Retina (tissue), 1 donor: ENCODE data around the gene ERF.
A peak's percentile ranks its signal among the peaks of the same experiment; 100 is the strongest.
"Not testable (repeated sequence)": the region's sequence is repeated elsewhere in the genome, so short reads cannot be mapped to it uniquely, and the experiment has no call there.

Source experiments
- DNase-seq: peaks from one replicate; pipeline ENCODE4 v3.0.0-alpha.2; 2016

The ERF gene

DNA sequence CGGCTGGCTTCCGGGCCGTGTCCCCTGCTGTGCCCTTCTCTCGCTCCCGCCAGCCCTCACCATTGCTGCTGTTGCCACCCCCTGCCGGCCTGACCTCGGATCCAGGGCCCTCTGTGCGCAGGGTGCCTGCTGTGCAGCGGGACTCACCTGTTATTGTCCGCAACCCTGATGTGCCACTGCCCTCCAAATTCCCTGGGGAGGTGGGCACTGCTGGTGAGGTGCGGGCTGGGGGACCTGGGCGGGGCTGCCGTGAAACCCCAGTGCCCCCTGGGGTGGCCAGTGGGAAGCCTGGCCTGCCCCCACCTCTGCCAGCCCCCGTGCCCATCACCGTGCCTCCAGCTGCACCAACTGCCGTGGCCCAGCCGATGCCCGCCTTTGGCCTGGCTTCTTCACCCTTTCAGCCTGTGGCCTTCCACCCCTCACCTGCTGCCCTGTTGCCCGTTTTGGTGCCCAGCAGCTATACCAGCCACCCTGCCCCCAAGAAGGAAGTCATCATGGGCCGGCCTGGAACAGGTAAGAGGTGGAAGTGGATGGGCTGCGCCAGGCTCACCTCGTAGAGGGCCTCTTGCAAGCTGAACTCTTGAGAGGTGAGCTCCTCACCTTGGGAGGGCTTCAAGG lies 19.2 kb upstream of the ERF start:
- DNase-seq: no peak

- no peak for DNase-seq
Observed at GRCh38 chr19:42273407-42274064, 18.6 kb upstream of the ERF start.

DNA sequence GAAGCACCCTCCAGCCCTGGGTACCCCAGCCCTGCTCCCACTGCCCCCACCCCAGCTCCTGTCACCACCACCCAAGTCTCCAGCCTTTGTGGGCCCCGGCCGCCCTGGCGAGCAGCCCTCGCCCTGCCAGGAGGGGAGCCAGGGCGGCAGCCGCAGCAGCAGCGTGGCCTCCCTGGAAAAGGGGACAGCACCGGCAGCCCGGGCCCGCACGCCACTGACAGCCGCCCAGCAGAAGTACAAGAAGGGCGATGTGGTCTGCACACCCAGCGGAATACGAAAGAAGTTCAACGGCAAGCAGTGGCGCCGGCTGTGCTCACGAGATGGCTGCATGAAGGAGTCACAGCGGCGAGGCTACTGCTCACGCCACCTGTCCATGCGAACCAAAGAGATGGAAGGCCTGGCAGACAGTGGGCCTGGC lies 18.1 kb upstream of the ERF start:
- no peak for DNase-seq

GRCh38 chr19:42272535-42272897 lies 17.6 kb upstream of the ERF start:
- DNase-seq: no peak

GRCh38 chr19:42271861-42272534 lies 17.1 kb upstream of the ERF start:
- DNase-seq: no peak

GRCh38 chr19:42271045-42271419 lies 16.1 kb upstream of the ERF start:
- DNase-seq: no peak

DNA sequence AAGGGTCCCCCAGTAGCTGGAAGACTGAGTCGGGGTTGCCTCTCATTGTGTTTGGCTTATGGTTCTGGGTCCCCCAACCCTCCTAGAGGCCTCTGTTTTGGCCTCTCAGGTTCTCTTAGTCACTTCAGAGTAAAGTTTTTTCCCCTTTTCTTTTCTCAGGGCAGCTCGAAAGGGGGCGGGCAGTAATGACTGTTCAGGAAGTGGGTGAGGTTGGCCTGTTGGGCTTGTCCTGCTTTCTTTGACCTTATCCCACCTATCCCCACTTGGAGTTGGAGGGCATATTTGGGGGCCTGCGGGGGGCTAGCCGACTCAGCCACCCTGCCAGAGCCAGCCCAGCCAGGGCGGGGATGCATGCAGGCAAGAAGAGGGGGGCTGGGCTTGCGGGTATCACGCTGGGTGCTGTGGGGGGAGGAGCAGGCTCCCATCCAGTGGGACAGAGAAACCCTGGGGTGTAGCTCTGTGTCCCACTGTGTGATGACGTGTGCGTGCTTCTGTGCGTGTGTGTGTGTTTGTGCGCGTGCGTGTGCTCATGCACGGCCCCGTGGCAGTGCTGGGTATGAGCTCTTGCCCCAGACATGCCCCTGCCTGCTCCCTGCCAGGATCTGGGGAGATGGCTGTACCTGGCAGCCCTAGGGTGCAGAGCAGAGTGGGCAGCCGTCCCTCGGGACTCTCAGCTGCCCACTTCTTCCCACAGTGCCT lies 15.6 kb upstream of the ERF start:
- DNase-seq: no peak

DNA sequence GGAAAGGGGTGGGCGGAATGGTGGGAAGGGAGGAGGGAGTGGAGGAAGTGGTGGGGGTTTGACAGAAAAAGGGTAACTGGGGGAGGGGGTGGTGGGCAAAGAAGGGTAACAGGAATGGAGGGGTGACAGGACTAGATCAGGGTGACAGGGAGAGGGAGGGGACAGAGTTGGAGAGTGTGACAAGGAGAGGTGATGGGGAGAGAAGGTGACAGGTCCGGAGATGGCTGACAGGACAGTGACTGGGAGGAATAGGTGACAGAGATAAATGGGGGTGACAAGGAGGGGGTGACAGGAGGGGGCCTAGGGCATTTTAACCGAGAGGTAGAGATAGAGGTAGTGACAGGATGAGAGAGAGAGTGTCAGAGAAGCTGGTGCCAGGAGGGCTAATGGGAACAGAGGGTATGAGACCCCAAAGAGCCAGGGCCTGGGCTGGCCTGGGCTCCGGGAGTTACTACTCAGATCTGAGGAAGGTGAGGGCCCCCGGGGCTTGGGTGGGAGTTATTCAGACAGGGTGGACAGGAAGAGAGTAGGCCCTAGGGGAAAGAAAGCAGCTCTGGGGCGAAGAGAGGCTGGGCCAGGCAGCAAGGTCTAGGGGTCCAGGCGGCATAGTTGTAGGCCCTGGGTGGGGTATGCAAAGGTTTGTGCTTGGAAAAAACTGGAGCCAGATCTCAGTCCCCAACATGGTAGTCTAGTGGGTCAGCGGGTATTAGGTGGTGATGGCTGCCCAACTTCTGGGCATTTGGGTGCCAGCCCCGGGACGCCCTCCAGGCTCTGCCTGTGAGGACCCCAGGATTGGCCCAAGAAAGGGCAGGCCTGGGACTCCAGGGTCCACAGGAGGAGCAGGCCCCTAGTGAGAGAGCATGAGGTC lies 14.8 kb upstream of the ERF start:
- no peak for DNase-seq

DNA sequence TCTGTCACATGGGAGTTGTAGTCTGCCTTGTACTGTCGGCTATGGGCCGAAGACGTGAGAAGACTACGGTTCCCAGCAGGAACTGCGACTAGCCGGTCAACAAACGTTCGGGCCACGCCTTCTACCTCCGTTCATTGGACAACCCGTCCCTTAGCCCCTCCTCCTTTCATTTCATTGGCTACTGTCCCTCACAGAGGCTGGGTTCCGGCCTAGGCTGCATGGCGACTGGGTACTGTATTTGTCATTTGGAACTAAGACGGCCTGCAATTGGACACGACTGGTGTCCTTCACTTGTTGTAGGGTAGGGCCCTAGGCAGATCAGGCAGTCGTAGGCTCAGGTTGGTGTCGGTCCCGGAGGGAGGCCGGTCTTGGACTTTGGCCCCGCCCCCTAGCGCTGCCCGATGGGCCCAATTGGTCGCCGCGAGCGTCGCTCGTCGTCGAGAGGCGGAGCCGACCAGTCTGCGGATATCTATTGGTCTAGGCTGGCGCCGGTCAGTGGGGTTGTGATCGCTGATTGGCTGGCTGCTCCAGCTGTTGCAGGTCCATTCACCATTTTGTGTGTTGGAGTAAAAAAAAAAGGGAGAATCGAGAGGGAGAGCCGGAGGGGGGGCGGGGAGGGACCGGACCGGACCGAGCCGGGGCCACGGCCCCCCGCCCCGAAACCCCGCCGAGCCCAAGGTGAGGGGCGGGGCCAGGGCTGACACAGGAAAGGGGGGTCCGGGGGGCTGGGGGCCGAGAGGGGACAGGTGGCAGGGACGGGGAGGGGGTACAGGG lies 14.0 kb upstream of the ERF start, which contains the start of gene CIC:
CIC (plus strand) TSS at position 549 of the 774 bp plus-strand sequence. CDS start 2,532 bp downstream, outside the sequence.
- DNase-seq: peak; percentile 100

GRCh38 chr19:42268142-42268703 lies 13.3 kb upstream of the ERF start:
- peak; percentile 100 for DNase-seq

DNA sequence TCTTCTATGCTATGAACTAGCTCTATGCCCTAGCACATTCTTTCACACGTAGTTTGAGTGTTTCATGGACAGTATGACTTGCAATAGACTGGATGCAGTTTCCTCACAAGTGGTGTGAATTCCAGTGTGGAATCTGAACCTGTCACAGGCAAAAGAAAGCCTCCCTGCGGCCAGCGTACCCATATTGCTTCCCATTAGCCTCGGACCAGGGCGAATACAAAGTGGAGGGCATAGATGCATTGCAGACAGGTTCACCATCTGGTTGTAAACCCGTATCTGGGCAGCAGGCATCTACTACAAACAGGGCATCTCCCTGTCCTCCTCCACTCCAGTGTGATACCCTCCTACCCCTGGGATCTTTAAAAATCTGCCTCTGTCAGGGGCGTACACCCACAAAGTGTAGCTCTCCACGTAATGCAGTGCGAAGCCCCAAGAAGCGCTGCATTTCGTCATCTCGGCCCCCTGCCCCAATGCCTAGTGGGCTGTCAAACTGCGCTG lies 12.8 kb upstream of the ERF start:
- no peak for DNase-seq

GRCh38 chr19:42266928-42267603 lies 12.1 kb upstream of the ERF start:
- DNase-seq: not testable (repeated sequence)

GRCh38 chr19:42266105-42266504 lies 11.2 kb upstream of the ERF start:
- DNase-seq: not testable (repeated sequence)

DNA sequence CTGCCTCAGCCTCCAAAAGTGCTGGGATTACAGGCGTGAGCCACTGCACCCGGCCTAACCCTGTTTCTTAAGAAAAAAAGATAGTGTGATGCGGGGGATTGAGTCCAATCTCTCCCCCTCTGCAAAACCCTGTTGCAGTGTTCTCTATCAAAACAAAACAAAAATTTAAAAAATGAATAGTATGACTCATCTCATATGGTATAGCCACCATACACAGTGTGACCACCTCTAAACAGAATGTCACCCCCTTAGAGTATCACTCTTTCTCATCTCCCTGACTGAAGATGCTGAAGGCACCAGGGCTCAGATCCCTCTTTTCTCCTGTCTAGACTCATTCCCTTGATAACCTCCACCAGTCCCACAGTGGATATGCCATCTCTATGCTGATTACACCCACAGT lies 6.8 kb upstream of the ERF start:
- no peak for DNase-seq

- DNase-seq: not testable (repeated sequence)
Observed at GRCh38 chr19:42257842-42258241, 2.9 kb upstream of the ERF start.

DNA sequence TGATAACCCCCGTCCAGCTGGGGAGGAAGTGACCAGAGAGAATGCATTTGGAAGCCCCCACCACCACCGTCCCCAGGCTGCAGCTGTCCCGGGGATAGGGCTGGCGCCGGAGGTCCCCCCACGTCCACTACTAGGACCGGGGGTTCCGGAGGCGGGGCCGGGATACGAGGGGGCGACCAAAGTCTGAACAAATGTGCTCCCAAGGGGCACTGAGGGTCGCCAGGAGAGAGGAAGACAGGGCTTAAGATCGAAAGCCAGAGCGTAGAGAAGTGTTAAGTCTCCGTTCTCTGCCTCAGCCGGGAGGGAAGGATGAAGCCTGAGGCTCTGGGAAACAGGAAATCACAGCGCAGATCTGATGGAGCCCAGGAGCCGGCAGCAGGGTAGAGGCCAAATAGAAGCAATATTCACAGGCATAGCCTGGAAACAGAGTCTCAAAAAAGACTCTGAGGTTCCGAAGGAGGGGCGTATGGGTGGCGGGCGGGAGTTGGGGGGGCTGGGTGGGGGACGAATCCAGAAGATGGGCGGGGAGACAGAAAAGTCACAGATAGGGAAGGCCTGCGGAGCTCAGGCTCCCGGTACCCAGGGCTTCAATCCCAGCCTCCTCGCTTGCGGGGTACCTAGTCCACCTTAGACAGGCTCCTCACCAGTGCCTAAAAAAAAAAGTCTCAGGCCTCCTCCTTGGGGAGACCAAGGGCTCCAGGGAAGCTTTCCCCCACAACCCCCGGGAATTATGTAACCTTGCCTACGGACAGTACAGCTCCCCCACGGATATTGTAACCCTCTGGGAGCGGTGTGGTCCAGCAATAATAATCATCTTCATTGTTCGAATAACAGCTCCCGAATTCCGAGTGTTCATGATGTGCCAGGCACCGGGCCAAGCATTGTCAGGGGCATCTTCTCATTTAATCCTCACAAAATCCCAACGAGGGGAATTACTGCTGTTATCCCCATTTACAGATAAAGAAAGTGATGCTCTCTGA lies 1.1 kb upstream of the ERF start:
- DNase-seq: peak; percentile 69

GRCh38 chr19:42254089-42254849 lies 659 bp downstream of the ERF start:
- peak; percentile 82 for DNase-seq

DNA sequence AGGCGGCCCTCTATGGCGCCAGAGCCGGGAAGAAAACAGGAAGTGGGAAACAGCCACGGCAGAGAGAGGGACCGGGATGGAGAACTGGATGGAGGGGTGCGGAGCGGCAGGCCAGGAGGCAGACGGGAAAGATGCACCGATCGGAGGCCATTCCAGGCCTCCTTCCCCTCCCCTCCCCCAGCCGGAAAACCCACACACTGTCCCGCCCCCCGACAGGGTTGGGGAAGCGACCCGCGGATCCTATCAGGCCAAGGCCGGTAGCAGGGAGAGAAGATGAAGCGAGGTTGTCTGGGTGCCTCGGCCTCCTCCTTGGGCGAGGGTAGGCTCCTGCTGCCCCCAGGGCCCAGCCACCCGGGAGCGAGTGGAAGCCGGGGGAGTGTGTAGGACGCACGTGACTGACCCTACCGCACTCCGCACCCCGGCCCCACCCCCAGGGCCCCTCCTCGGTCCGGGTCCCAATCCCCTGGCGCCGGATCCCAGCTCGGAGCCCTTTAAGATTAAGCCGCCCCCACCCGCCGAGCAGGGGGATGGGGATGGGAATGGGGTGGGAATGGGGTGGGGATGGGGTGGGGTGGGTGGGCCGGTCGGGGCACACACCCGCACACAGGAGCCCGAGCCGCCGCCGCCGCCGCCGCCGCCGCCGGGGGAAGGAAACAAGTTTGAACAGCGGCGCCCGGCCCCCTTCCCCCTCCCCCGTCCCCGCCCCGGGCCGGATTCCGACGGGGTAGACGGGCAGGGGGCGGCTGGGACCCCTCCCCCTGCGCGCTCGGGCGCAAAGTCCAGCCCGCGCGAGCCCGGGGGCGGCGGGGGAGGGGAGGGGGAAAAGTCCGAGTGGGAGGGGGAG lies 1.5 kb downstream of the ERF start:
- peak; percentile 55 for DNase-seq
